GM10847 (cell line): ENCODE measurements around the gene ZNF611.

Experiments used
- POLR2A ChIP-seq: IDR thresholded peaks from 2 replicates; pipeline ENCODE4 v1.6.1; 2011; ENCODE audit not compliant: insufficient read length; ENCODE audit errors: extremely low read depth

ZNF611 gene

DNA sequence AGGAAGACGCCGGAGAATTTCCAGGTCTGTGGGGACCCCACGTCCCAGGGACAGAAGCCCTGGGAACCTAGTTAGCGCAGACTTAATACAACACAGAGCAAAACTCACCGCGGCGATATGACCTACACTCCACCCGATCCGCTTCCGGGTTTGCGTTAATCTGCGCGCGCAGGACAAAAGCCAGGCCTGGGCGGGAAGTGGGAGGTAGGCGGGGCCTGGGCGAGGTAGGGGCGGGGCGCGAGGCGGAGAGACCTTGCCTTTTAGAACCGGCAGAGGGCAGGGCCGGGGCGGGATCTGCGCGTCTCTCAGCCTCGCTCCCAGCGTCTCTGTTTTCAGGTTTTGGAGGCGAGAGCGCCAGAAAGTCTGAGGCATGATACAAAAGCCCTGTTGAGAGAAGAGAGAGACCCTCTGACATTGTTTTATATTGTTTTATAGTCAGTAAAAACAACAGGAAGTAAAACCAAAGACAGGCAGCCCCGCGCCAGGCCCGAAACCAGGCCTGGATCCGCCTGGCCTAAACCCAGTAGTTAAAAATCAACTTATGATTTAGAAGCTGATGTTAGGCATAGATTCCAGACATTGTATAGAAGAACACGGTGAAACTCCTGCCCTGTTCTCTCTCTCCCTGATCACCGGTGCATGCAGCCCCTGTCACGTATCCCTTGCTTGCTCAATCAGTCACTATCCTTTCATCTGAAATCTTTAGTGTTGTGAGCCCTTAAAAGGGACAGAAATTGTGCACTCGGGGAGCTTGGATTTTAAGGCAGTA lies at the start of gene ZNF611:
Gene ZNF611 (minus strand): TSS at position 152 of the 769 bp plus-strand sequence. CDS start 19,150 bp downstream, outside the sequence.
- TF ChIP-seq POLR2A, result peak; percentile 79

DNA sequence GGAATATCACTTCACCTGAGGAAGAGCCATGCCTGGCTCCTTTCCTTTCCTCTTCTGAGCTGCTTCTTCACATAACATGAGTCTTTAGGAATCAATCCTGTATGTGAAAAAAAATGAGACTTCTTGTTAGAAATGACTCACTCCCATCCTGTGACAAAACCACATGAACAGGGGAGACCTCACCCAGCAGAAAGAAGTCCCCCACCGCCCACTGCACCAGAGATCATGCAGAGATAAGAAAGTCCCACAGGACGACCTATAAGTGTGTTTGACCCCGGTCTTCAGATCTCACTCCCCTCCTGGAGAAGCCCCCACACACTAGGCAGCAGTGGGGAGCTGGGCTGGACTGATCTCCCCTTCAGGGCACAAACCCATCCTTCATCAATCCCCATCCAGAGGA lies 44.0 kb upstream of the ZNF611 start:
- no peak for TF ChIP-seq POLR2A

DNA sequence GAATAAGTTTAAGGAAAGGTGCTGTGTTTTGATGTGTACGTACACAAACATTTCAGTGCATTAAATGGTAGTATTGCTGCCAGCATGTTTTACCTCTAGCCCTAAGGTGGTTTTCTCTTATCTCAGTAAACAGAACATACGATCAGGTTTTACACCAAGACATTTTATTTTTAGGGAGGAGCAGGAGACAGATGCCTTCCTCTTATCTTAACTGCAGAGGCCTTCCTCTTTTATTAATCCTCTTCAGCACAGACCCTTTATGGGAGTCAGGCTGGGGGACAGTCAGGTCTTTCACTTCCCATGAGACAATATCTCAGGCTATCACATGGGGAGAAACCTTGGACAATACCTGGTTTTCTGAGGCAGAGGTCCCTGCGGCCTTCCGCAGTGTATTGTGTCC lies 14.9 kb upstream of the ZNF611 start:
- TF ChIP-seq POLR2A, result no peak

DNA sequence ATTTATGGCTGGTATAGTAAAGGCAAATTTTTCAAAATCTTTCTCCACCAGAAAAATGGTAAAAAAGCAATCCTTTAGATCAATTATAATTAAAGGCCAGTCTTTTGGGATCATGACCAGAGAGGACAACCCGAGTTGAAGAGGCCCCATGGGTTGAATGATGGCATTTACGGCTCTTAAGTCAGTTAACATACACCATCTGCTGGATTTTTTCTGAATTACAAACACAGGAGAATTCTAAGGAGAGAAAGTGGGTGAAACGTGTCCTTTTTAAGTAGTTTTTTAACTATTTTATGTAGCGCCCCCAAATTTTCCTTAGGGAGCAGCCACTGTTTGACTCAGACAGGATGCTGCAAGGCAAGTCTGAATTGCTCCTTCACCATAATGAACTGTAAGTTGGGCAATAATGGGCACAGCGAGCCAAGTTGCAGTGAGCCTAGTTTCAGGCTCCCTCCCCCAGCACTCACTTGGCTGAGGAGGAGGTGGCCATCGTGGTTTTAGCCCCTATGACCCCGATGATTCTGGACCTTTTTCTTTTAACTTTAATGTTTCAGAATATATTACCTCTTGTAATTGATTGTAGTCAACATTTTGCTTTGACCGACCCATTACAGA lies 13.6 kb upstream of the ZNF611 start:
- no peak for TF ChIP-seq POLR2A

DNA sequence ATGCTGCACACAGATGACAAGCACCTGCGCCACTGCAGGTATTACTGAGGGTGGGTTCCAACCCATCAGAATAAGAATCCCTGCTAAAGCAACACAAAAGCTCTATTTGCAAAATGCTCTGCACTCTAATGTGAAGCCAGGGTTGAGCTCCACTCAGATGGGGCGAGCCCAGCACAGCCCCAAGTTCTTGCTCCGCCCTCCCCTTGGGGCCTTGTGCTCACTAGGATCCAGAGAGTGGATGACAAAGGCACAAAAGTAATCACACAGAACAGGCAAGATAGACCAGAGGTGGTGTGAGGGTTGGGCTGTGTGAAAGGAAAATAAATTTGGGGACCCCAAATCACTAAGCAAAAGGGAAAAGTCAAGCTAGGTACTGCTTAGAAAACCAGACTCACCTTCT lies 8.2 kb upstream of the ZNF611 start:
- no peak for TF ChIP-seq POLR2A

DNA sequence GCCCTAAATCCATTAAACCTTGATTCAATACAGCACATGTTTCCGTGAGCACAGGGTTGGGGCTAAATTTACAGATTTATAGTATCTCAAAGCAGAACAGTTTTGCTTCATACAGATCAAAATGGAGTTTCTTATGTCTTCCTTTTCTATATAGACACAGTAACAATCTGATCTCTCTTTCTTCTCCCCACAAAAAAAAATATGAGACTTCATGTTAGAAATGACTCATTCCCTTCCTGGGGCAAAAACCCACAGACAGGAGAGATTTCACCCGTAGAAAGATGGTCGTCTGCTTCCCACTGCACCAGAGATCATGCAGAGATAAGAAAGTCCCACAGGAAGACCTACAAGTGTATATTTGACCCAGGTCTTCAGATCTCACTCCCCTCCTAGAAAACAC lies 7.7 kb upstream of the ZNF611 start:
- no peak for TF ChIP-seq POLR2A

DNA sequence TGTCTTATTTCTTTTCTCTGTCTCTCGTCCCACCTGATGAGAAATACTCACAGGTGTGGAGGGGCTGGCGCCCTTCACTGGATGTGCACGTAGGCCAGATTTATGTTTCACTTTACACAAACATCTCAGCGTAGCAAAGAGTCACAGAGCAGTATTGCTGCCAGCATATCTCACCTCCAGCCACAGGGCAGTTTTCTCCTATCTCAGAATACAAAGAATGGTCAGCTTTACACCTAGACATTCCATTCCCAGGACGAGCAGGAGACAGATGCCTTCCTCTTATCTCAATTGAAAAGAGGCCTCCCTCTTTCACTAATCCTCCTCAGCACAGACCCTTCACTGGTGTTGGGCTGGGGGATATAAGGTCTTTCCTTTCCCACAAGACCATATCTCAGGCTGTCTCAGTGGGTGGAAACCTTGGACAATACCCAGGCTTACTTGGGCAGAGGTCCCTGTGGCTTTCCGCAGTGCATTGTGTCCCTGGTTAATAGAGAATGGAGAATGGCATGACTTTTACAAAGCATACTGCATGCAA lies 7.2 kb upstream of the ZNF611 start:
- no peak for TF ChIP-seq POLR2A

DNA sequence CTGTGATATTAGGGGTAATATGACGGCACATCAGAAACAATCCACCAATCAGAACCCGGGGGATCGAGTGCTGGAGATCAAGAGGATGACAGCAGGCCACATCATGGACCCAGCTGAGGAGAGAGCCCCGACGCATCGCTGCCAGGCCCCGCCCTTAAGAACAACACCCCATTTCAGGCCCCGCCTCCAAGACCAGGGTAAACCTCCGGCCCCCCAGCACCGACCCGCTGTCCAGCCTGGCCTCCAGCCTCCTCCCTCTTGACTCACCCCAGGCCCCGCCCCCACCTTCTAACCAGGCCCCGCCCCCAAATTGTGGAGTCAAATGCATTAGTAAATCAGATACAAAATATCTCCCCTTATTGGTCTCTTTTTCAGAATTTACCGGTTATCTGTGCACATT lies 4.7 kb upstream of the ZNF611 start:
- no peak for TF ChIP-seq POLR2A

DNA sequence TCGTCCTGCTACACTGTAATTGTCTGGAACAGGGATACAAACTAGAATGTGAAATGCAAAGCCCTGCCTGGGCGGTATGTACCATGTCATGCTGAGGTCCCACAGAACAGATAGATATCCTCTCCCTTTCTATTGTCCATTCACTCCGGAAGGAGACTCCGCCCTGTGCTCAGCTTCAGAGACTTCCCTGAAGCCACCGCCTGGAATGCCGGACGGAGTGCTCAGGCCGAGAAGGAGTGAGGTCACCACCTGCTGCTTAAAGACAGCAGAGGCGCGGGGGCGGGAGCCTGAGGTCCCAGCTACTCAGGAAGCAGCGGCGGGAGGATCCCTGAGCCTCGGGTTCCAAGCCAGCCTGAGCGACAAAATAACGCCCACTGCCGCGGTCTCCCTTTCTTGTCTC lies 890 bp upstream of the ZNF611 start:
- no peak for TF ChIP-seq POLR2A

DNA sequence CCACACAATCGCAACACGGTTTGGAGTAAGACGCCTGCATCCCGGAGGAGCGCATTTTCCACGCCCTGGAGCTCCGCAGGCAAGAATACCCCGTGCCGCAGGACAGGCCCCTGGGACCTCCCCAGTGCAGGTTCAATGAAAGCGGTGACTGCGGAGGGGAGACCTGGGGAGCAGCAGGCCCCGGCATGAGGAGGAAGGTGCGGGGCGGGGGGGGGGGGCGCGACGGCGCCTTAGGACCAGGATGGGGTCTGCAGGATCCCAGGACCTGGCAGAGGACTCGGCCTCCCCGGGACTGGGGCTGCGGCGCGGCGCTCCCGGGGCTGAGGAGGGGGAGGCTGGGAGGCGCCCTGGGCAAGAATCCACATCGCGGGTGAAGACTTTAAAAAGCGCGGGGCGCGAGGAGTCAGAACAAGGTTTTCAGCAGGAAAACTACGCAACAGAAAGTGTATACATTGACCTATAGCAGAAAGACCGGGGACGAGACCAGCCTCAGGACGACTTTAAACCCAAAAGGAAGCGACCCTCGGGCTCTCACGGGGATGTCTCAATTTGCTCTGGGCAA lies 432 bp downstream of the ZNF611 start:
- TF ChIP-seq POLR2A, result no peak

DNA sequence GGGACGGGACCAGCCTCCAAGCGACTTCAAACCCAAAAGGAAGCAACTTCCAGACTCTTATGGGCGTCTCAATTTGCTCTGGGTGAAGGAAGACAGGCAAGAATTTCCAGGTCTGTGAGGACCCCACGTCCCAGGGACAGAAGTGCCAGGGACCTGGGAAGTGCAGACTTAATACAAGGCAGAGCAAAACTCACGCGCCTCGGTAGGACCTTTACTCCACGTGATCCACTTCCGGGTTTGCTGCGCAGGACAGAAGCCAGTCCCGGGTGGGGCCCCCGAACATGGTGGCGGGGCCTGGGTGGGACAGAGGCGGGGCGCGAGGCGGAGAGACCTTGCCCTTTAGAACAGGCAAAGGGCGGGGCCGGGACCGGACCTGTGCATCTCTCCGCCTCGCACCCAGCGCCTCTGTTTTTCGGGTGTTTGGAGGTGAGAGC lies 9.3 kb downstream of the ZNF611 start:
- TF ChIP-seq POLR2A, result no peak

DNA sequence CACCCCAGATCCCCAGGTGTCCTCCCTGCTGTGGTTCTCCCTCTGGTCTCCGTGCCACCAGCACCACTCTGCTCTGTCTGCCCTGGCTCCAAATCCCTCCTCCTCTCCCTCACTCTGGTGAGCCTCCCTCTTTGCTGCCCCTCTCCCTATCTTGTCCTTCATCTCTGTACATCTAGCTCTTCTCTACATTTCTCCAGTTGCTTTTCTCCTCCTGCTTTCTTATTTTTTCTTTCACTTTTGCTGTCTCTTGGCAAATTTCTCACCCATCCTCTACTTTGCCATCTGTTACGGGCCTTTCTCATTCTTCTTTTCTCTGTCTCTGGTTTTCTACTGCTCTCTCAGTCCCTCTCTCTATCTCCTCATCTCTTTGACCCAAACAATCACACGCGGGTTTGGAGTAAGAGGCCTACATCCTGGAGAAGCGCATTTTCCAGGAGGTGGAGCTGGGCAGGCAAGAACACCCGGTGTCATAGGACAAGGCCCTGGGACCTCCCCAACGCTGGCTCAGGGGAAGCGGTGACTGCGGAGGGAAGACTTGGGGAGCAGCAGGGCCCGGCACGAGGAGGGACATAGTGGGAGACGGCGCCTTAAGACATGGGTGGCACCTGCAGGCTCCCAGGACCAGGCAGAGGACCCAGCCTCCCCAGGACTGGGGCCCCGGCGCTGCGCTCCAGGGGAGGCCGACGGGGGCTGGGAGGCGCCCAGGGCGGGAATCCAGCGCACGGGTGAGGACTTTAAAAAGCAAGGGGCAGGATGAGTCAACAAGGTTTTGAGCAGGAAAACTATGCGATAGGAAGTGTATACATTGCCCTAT lies 9.9 kb downstream of the ZNF611 start:
- TF ChIP-seq POLR2A, result no peak

DNA sequence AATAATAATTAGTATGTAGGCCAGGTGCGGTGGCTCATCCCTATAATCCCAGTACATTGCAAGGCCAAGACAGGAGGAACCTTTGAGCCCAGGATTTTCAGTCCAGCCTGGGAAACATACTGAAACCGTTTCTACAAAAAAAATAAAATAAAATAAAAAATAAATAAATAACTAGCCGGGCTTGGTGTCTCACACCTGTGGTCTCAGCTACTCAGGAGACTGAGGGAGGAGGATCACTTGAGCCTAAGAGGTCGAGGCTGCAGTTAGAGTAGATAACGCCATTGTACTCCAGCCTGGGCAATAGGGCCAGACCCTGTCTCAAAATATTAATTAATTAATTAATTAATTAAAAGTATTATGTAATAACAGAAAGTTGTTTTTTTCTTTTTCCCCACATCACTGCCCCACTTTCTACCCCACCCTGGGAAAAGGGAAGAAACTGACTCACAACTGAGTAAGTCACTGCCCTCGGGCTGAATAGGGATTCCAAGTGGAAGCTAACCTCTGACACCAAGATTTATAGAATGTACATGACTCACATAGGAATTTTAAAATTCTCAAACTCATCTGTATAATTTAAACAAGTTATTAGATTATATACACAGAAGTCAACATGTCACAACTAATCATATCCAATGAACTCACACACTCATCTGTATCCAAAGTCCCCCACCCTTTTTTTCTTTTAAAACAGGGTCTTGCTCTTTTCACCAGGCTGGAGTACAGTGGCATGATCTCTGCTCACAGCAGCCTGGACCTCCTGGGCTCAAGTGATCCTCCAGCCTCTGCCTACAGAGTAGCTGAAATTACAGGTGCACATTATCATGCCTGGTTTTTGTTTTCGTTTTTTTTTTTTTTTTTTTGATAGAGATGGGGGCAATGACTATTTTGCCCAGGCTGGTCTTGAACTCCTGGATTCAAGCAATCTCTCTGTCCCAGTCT lies 12.5 kb downstream of the ZNF611 start:
- no peak for TF ChIP-seq POLR2A

DNA sequence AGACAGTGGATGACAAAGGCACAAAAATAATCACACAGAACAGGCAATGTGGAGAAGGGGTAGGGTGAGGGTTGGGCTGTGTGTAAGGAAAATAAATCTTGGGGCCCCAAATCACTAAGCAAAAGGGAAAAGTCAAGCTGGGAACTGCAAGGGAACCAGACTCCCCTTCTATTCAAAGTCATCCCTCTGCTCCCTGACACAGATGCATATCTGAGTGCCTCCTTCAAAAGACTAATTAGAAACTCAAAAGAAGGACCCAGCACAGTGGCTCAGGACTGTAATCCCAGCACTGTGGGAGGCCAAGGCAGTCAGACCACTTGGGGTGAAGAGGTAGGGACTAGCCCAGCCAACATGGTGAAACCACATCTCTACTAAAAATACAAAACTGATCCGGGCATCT lies 18.3 kb downstream of the ZNF611 start:
- no peak for TF ChIP-seq POLR2A
